ENCODE results near the gene ADGRA1. TPM values are rescaled to one million over a fixed set of nuclear protein-coding genes. Genes with fewer than 3 reads are reported as not detected.
"Not testable (repeated sequence)": the region's sequence is repeated elsewhere in the genome, so short reads cannot be mapped to it uniquely, and the experiment has no call there.

Gene ADGRA1
- total RNA-seq, 2 experiments from 2014 or later = not detected

GRCh38 chr10:133164816-133165555, 77.3 kb downstream of the ADGRA1 start:
- no peaks in the 10 kb centered on the region for H3K36me3 Mint-ChIP-seq
- CTCF ChIA-PET = no interaction called here
- ATAC-seq (no peak), DNase-seq (no peak)
- no peak overlapping the region for H3K4me3 Mint-ChIP-seq
- no peak overlapping the region for H3K27ac Mint-ChIP-seq
- H3K9me3 Mint-ChIP-seq (ENCODE audit: low read depth) = no peaks in the 10 kb centered on the region
- H3K4me1 Mint-ChIP-seq = no peaks in the 10 kb centered on the region
- peaks cover 11% of the 10 kb centered on the region for H3K27me3 Mint-ChIP-seq

DNA sequence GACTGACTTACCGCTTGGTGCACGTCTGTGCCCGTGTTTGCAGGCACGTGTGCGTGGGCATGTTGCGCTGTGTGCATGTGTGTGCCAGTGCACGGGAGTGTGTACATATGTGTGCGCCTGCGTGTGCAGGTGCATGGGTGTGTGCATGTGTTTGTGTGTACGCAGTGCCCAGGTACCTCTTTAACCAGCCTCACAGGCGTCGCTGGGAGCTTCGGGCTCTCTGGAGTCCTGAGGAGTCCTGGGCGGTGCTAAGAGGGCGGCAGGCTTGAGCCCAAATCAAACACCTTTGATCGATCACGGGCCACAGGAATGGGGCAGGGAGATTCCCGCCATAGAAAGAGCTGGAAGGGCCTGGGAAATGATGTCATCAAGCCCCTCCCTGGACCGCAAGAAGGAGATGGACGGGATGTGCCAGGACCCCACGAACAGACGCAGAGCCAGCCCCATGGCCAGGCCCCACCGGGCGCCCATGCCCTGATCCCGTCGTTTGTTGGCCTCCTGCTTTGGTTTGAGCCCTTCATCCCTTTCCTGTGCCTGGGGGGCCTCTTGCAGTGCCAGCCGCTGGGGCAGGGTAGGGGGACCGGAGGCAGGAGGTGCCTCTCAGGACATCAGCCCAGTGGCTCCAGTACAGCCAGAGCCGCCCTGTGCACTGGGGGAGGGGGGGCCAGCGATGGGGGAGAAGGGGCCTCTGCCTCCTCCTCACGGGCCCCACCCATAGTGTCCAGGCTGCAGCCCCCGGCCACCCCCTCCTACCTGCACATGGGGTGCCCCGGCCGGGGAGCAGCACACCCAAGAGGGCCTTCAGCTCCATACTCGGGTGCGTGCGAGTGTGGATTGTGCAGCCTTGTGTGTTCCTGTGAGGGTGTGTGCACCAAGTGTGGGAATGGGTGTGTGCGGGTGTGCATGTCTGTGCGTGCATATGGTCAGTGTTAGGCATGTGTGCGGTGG, 78.1 kb downstream of the ADGRA1 start:
- no peak overlapping the region for H3K27ac Mint-ChIP-seq
- CTCF ChIA-PET = no interaction called here
- DNase-seq = no peak
- H3K9me3 Mint-ChIP-seq (ENCODE audit: low read depth) = no peaks in the 10 kb centered on the region
- H3K4me1 Mint-ChIP-seq = no peaks in the 10 kb centered on the region
- no peaks in the 10 kb centered on the region for H3K36me3 Mint-ChIP-seq
- H3K4me3 Mint-ChIP-seq = no peak overlapping the region
- ATAC-seq = no peak
- peaks cover 11% of the 10 kb centered on the region for H3K27me3 Mint-ChIP-seq

DNA sequence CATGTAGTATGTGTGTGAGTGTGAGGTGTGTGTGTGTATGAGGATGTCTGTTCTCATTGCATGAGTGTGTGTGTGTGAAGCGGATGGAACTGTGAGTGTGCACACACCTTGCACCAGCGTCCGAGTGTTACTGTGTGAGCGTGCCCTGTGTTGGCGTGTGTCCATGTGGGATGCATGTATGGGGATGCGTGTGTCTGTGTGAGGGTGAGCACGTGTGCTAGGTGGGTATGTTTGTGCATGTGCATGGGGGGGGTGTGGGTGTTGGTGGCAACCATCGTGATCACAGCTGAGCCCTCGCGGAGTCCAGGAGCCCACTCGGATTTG, 78.7 kb downstream of the ADGRA1 start:
- Mint-ChIP-seq H3K27me3 (peaks cover 5% of the 10 kb centered on the region), H3K4me3 (no peak overlapping the region), H3K27ac (no peak overlapping the region), H3K36me3 (no peaks in the 10 kb centered on the region), H3K4me1 (no peaks in the 10 kb centered on the region), H3K9me3 (ENCODE audit: low read depth) (no peaks in the 10 kb centered on the region)
- CTCF ChIA-PET = no interaction called here
- no peak for DNase-seq
- no peak for ATAC-seq

DNA sequence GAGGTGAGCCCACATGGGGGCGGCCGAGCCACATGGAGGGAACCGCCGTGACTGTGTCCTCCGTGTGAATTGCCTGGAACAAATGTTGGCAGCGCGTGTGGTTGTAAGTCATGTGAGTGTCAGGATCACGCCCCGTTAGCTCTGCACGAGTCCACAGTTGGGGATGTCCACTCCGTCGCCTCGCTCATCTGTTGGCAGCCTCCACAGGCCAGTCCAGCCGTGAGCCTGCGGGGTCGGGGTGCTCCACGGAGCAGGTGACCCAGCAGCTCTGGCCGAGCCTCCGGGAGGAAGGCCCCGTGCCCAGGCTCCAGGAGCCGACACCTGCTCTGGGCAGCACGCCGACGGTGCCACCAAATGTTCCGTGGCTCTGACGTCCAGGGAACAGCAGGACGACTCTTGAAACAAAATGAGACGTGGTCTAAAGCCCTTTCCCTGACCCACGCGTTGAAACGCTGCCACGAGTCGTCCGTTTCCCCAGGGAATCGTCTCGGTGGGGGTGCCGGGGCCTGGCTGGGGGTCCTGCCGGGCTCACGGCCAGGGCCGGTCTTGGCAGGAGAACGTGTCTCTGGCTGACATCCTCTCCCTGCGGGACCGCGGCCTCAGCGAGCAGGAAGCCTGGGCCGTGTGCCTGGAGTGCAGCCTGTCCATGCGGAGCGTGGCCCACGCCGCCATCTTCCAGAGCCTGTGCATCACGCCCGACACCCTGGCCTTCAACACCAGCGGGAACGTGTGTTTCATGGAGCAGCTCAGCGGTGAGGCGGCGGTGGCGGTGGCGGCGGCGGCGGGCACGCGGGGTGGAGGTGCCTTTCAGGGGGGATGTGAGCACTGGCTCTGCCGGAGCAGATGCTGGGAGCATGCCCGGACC, 79.3 kb downstream of the ADGRA1 start:
- ATAC-seq (no peak), DNase-seq (no peak)
- no peak overlapping the region for H3K4me3 Mint-ChIP-seq
- CTCF ChIA-PET = no interaction called here
- no peaks in the 10 kb centered on the region for H3K9me3 Mint-ChIP-seq (ENCODE audit: low read depth)
- peaks cover 2% of the 10 kb centered on the region for H3K27me3 Mint-ChIP-seq
- H3K27ac Mint-ChIP-seq = no peak overlapping the region
- H3K36me3 Mint-ChIP-seq = no peaks in the 10 kb centered on the region
- no peaks in the 10 kb centered on the region for H3K4me1 Mint-ChIP-seq

GRCh38 chr10:133167693-133168616, 80.2 kb downstream of the ADGRA1 start:
- Mint-ChIP-seq H3K4me3 (no peak overlapping the region), H3K4me1 (no peaks in the 10 kb centered on the region), H3K27ac (no peak overlapping the region), H3K9me3 (ENCODE audit: low read depth) (no peaks in the 10 kb centered on the region), H3K36me3 (no peaks in the 10 kb centered on the region), H3K27me3 (no peaks in the 10 kb centered on the region)
- CTCF ChIA-PET = no interaction called here
- ATAC-seq (no peak), DNase-seq (no peak)

DNA sequence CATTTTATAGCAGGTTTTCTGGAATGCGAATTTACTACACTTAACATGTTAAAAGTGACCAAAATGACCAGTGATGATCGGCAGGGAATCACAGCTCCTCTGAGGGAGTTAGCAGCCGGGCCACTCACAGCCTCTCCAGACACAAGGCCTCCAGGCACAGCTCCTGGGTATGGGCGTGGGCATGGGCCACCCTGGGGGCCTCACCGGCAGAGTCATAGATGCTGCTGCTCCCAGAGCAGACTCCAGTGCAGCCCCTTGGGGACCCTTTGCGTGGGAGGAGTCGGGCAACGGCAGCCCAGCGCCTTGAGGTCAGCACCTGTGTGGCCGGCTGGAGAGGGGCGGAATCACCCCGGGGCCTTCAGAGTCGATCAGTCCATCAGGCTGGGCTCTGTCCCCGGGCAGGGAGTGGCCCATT, 80.9 kb downstream of the ADGRA1 start:
- no peak for DNase-seq
- Mint-ChIP-seq H3K4me1 (no peaks in the 10 kb centered on the region), H3K27ac (no peak overlapping the region), H3K4me3 (no peak overlapping the region), H3K9me3 (ENCODE audit: low read depth) (no peaks in the 10 kb centered on the region), H3K27me3 (no peaks in the 10 kb centered on the region), H3K36me3 (no peaks in the 10 kb centered on the region)
- CTCF ChIA-PET = no interaction called here
- ATAC-seq = no peak

- CTCF ChIA-PET = no interaction called here
- no peak overlapping the region for H3K27ac Mint-ChIP-seq
These were observed 81.6 kb downstream of the ADGRA1 start for GRCh38 chr10:133169173-133169947.

DNA sequence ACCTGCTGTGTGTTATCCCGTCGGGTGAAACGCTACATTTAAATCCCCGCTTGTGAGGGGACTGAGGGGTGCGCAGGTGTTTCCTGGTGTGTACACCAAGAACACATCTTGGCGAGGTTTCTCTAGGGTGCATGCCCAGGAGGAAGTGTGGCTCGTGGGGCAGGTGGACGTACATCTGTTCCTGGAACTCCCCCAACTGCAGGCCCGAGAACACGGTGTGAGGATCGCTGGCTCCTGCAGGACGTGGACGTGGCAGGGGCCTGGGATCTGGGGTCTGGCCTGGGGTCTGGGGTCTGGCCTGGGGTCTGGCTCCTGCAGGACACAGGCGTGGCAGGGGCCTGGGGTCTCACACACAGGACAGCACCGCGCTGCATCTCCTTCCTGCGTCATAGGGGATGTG, 82.4 kb downstream of the ADGRA1 start:
- DNase-seq (no peak), ATAC-seq (no peak)
- Mint-ChIP-seq H3K4me3 (no peak overlapping the region), H3K36me3 (no peaks in the 10 kb centered on the region), H3K4me1 (no peaks in the 10 kb centered on the region), H3K27me3 (no peaks in the 10 kb centered on the region), H3K27ac (no peak overlapping the region), H3K9me3 (ENCODE audit: low read depth) (no peaks in the 10 kb centered on the region)
- CTCF ChIA-PET = no interaction called here

More at GRCh38 chr10:133169173-133169947, 81.6 kb downstream of the ADGRA1 start:
- no peaks in the 10 kb centered on the region for H3K4me1 Mint-ChIP-seq
- H3K36me3 Mint-ChIP-seq = no peaks in the 10 kb centered on the region
- no peak overlapping the region for H3K4me3 Mint-ChIP-seq
- no peaks in the 10 kb centered on the region for H3K27me3 Mint-ChIP-seq
- no peak for ATAC-seq
- DNase-seq = no peak
- H3K9me3 Mint-ChIP-seq (ENCODE audit: low read depth) = no peaks in the 10 kb centered on the region

GRCh38 chr10:133173860-133174640, 86.3 kb downstream of the ADGRA1 start:
- peaks cover 6% of the 10 kb centered on the region for H3K36me3 Mint-ChIP-seq
- no peak overlapping the region for H3K4me3 Mint-ChIP-seq
- no peaks in the 10 kb centered on the region for H3K4me1 Mint-ChIP-seq
- H3K27ac Mint-ChIP-seq = no peak overlapping the region
- H3K9me3 Mint-ChIP-seq (ENCODE audit: low read depth) = peaks cover 13% of the 10 kb centered on the region
- no peak for ATAC-seq
- CTCF ChIA-PET = no interaction called here
- no peaks in the 10 kb centered on the region for H3K27me3 Mint-ChIP-seq
- DNase-seq = no peak

DNA sequence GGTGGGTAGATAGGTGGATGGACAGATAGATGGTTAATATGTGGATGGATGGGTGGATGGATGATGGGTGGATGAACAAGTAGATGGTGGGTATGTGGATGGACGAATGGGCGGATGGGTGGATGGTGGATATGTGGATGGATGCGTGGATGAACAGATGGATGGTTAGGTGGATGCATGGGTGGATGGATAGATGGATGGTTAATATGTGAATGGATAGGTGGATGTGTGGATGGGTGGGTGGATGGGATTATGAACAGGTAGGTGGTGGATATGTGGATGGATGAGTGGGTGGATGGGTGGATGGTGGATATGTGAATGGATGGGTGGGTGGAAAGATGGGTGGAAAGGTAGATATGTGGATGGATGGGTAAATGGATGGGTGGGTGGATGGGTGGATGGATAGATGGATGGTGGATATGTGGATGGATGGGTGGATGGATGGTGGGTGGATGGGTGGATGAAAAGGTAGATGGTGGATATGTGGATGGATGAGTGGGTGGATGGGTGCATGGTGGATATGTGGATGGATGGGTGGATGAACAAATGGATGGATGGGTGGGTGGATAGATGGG, 87.1 kb downstream of the ADGRA1 start:
- H3K27me3 Mint-ChIP-seq = no peaks in the 10 kb centered on the region
- DNase-seq = no peak
- H3K36me3 Mint-ChIP-seq = peaks cover 6% of the 10 kb centered on the region
- no peaks in the 10 kb centered on the region for H3K4me1 Mint-ChIP-seq
- CTCF ChIA-PET = no interaction called here
- no peak overlapping the region for H3K27ac Mint-ChIP-seq
- H3K9me3 Mint-ChIP-seq (ENCODE audit: low read depth) = peaks cover 13% of the 10 kb centered on the region
- ATAC-seq = no peak
- H3K4me3 Mint-ChIP-seq = no peak overlapping the region

DNA sequence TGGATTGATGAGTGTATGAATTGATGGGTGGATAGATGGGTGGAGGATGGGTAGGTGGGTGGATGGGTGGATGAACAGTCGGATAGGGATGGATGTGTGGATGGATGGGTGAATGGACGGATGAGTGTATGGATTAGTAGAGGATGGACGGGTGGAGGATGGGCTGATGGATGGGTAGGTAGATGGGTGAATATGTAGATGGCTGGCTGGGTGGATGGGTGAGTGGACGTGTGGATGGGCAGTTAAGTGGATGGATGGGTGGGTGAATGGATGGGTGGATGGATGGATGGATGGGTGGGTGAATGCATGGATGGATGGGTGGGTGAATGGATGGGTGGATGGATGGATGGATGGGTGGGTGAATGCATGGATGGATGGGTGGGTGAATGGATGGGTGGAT, 87.9 kb downstream of the ADGRA1 start:
- H3K27me3 Mint-ChIP-seq, H3K36me3 Mint-ChIP-seq, H3K27ac Mint-ChIP-seq, DNase-seq, H3K4me3 Mint-ChIP-seq, CTCF ChIA-PET, H3K4me1 Mint-ChIP-seq, ATAC-seq: not testable (repeated sequence)
- H3K9me3 Mint-ChIP-seq (ENCODE audit: low read depth) = peaks cover 13% of the 10 kb centered on the region

All from activated CD8-positive, alpha-beta memory T cell treated with anti-CD3 and anti-CD28 coated beads, Interleukin-2, amount 10 ng/mL, durations not matched to agents 7 days and 5 days (primary cell).